GM13977 (cell line): ENCODE data around the gene PCDH1.

Experiments
- DNase-seq: peaks from one replicate; pipeline ENCODE4 v3.0.0; 2012; ENCODE audit warnings: low spot score
- CTCF ChIP-seq: IDR thresholded peaks from 2 replicates; pipeline ENCODE4 v1.5.1; 2012; ENCODE audit warnings: mild to moderate bottlenecking, control low read depth; ENCODE audit not compliant: insufficient read depth; ENCODE audit errors: extremely low read depth, missing control alignments
- in situ Hi-C: fragments of 300-500 bp; cut with MboI; formaldehyde crosslinking; loops from one replicate; pipeline ENCODE4 v1.12.0; 2022; ENCODE audit warnings: low sequenced_read_pairs, low pct_unique_long_range_greater_than_20kb, mixed read lengths, inconsistent platforms; ENCODE audit not compliant: unreplicated experiment

PCDH1 gene

GRCh38 chr5:141883184-141883891, 5.1 kb upstream of the PCDH1 start:
- in situ Hi-C loops: loop anchor here (10.0 kb wide), 1 partner anchor 179 kb away; no protein-coding TSS in a partner anchor
- DNase-seq: no peak
- TF ChIP-seq CTCF: no peak

- no peak for TF ChIP-seq CTCF
- no peak for DNase-seq
- in situ Hi-C loops: loop anchor here (10.0 kb wide), 1 partner anchor 178 kb away; no protein-coding TSS in a partner anchor
Measured at GRCh38 chr5:141882594-141883183, 4.5 kb upstream of the PCDH1 start.

- TF ChIP-seq CTCF: no peak
- in situ Hi-C loops: loop anchor here (10.0 kb wide), 1 partner anchor 177 kb away; no protein-coding TSS in a partner anchor
- no peak for DNase-seq
Measured at GRCh38 chr5:141881886-141882285, 3.7 kb upstream of the PCDH1 start.

- TF ChIP-seq CTCF: no peak
- in situ Hi-C loops: loop anchor here (10.0 kb wide), 1 partner anchor 176 kb away; no protein-coding TSS in a partner anchor
- no peak for DNase-seq
Measured at GRCh38 chr5:141880961-141881801, 3.0 kb upstream of the PCDH1 start.

- in situ Hi-C loops: loop anchor here (10.0 kb wide), 1 partner anchor 175 kb away; no protein-coding TSS in a partner anchor
Measured at GRCh38 chr5:141879941-141880738, 1.9 kb upstream of the PCDH1 start.

More at GRCh38 chr5:141879941-141880738, 1.9 kb upstream of the PCDH1 start:
- DNase-seq: no peak
- no peak for TF ChIP-seq CTCF
